C4-2B (cell line): ENCODE results near the gene JPT2.

Experiments
- CTCF ChIP-seq: fragments of 450-650 bp; conservative IDR thresholded peaks from 2 replicates; pipeline ENCODE4 v1.5.1; 2017; ENCODE audit warnings: mild to moderate bottlenecking
- ZFX ChIP-seq: fragments of 450-650 bp; IDR thresholded peaks from 2 replicates; pipeline ENCODE4 v1.6.1; 2017

- TF ChIP-seq CTCF (no peak), ZFX (no peak)
These were observed 10.9 kb downstream of the JPT2 start for GRCh38 chr16:1688807-1689560.
